HG02571 (cell line): ENCODE data around the gene FHOD1.

Experiments
- ATAC-seq: cut with Tn5 transposase; IDR thresholded peaks from one replicate; pipeline ENCODE4 v1.9.1; 2021; ENCODE audit warnings: mild to moderate bottlenecking, moderate library complexity; ENCODE audit not compliant: unreplicated experiment

FHOD1 gene

GRCh38 chr16:67236563-67237395, 10.5 kb downstream of the FHOD1 start:
- ATAC-seq = no peak

- ATAC-seq = no peak
Measured at GRCh38 chr16:67235816-67236562, 11.3 kb downstream of the FHOD1 start.

- no peak for ATAC-seq
Measured at GRCh38 chr16:67234180-67234597, 13.1 kb downstream of the FHOD1 start.

GRCh38 chr16:67233596-67233995, 13.7 kb downstream of the FHOD1 start:
- ATAC-seq = no peak

GRCh38 chr16:67230809-67231660, 16.2 kb downstream of the FHOD1 start:
- ATAC-seq = no peak

- no peak for ATAC-seq
Measured at GRCh38 chr16:67229906-67230808, 17.1 kb downstream of the FHOD1 start.

- no peak for ATAC-seq
Measured at GRCh38 chr16:67228905-67229304, 18.4 kb downstream of the FHOD1 start.

GRCh38 chr16:67228034-67228785, 19.1 kb downstream of the FHOD1 start:
- no peak for ATAC-seq

DNA sequence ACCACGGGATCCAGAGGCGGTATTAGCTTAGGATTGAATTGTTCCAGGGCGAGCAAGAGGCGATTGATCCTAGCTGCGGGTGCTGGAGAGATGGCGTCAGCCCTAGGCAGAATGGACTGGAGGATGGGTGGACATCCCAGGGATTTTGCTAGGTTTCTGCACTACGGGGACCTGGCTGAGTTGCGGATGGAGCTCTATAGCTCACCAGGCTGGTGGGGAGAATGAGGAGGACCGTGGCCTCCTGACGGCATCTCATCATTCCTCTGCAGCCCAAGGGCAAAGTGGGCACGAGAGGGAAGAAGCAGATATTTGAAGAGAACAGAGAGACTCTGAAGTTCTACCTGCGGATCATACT, 19.7 kb downstream of the FHOD1 start:
- ATAC-seq = no peak

DNA sequence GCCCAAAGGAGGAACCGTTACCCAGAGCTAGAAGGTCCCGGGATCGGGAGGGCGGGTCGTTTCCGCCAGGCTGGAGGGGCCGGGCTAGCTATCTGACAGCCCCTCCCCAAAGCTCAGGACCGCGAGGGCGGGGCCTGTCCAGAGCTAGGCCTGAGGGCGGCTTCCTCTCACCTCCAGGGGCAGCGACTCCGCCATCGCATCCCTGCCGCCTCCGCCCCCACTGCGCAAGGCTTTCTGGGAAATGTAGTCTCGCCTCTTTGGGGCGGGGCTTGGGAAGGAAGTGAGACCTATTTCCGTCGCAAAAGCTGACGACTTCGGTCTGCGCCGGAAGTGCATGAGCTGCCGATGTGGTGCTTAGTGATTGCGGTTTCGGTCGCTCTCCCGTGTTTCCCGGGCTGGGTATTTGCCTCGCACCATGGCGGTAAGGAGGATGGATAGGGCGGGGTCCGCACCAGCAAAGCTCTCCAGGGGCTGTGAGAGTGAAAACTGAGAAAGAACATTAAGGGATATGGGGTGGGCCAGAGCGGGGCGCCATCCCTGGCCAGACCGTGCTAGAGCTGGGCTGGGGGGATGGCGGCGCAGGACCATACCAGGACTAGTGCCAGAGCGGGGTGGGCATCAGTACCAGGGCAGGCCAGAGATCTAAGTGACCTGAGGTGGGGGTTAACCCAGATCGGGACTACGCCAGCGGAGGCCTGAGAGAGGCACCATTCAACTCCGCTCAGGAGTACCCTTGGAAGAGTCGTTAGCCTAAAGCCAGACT, 20.3 kb downstream of the FHOD1 start, which contains the start of gene TMEM208:
Gene TMEM208, plus strand, starts transcription at position 327 of the 763 bp plus-strand sequence. Its CDS starts 89 bp downstream, at position 416.
- ATAC-seq = peak; percentile 92

- ATAC-seq = no peak
Measured at GRCh38 chr16:67226295-67226803, 20.9 kb downstream of the FHOD1 start.

DNA sequence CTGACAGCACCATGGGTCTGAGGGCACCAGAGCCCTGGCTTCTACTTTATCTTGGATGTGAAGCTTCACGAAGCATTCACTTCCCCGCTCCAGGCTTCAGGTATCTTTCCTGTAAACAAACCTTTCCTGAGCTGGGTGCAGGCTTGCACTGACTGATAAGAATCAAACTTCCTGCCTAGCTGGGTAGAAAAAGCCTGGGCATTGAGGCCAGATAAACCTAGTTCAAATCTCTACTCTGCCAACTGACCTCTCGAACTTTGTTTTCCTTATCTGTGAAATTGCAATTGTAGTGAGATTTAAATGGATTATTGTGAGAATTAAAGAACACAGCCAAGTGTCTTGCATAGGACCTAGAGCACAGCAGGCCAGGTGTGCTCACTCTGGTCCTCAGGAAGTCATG, 23.3 kb downstream of the FHOD1 start:
- no peak for ATAC-seq

DNA sequence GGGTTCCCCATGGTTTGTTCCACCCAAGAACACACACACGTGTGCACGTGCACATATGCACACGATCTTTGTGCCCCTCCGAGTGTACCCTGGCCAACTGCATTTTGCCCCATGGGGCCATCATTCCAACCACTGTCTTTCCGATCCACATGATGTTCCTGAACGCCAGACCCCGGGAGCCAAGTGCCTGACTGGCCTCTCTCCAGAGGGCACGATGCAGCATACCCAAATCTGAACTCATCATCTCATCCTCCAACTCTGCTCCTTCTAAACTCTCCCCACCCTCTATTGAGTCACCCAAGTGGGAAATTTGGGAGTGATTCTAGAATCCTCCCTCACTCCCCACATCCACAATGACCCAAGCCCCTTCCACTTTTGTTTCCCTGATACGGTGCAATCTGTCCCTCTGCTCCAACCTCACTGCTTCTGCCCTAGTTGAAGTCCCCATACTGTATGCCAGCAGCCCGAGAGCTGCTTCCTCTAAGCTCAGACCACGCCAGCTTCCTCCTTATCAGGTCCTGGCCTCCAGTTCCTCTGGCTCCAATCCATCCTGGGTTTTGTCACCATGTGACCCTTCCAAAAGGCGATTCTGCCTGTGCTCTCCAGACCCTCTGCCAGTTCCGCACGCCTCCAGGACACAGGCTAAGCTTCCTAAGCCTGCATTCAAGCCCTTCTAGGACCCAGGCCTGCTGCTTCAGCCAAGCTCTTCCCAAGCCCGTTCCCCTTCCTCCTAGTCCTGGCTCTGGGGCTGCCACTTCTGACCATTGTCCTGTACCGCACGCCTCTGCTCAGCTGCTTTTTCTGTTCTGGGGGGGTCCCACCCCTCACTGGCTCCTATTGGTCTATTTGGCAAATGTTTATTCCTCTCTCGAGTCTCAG, 30.4 kb downstream of the FHOD1 start:
- no peak for ATAC-seq

- no peak for ATAC-seq
Measured at GRCh38 chr16:67215706-67216105, 31.6 kb downstream of the FHOD1 start.

- no peak for ATAC-seq
Measured at GRCh38 chr16:67213197-67214019, 33.9 kb downstream of the FHOD1 start.

DNA sequence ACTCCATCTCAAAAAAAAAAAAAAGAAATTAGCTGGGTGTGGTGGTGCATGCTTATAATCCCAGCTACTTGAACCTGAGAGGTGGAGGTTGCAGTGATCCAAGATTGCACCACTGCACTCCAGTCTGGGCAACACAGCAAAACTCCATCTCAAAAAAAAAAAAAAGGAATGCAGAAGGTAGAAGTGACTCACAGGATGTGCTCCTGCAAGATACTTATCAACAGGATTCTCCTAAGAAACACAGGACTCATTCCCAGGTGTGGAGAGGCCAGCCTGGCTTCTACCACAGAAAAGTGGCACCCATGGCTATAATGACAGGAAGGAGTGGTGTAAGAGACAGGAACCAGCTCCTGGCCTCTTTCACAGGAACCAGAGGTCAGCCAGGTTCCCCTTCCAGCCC, 34.5 kb downstream of the FHOD1 start:
- ATAC-seq = no peak

GRCh38 chr16:67211674-67212073, 35.6 kb downstream of the FHOD1 start:
- no peak for ATAC-seq
